ENCODE results near the gene SLC4A2.

SLC4A2 gene

GRCh38 chr7:151081170-151082101, 22.0 kb downstream of the SLC4A2 start:
- no peak for DNase-seq

DNA sequence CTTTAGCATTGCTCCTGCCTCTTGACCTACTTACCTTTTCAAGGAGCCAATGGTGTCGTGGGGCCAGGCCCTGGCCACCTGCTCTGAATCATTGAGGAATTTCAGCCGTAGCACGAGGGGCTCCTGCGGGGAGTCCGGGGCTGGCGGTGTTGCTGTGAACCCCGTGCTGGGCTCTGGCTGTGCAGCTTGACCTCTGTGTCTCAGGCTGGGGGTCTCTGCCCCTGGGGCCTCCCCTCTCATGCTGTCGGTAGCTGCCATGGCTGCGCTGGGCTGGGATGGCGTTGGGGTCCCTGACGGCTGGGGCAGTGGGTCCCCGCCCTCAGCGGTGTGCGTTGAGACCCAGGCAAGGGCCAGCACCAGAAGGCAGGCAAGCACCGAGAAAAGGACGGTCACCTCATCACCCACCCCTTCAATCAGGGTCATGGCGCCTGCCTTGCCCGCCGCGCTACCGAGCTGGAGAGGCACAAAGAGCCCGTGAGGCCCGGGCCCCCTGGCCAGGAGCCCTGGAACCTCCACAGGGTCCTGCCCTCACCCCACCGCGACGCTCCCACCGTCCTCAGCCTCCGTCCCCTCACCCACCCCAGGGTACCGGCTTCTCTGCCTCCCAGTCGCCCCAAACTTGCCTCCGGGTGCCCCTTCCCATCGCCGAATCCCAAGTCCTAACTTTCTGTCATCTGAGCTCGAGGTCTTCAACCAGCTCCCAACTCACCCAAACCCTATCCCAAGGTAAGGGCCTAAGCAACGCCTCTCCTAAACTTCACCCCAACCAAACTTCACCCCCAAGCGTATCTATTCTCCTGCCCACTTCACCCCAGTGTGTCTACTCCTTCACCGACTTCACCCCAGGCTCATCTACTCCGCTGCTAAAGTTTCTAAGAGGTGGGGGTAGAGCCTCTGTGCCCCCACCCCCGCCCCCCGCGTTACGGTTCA, 23.0 kb downstream of the SLC4A2 start:
- DNase-seq: no peak

DNA sequence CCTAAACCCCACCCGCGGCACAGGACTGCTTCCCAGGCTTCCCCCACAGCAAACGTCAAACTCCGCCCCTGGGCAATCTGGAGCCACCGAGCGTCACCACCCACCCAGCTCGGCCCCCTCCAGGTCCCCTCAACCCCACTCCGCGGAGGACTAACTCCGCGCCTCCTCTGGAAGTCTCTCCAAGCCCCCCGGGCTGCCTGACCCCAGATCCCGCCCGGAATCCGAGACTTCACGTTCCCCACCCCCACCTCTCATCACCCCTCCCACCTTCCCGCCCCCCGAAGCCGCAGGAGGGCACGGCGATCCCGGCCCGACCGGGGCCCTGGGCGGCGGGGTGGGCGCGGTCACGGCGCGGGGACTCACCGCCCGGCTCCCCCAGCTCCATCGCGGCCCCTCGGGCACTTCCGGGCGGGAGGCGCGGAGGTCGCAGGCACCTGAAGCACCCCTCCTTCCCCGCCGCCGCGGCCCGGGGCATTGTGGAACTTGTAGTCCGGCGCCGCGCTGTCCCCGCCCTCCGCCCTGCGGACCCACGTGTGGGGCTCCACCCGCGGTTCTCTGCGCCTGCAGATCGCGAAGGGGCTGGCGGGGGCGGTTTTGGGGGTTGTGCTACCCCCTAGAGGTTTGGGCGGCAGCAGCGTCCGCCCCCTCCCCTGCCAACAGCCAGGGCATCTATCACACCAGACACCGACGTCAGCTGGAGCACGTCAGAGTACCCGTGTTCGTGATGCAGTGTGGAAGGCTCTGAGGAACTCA, 23.9 kb downstream of the SLC4A2 start, which contains the start of gene TMUB1:
TMUB1 (minus strand) TSS at position 423 of the 753 bp plus-strand sequence. CDS start 930 bp downstream, outside the sequence.
- peak; percentile 64 for DNase-seq

GRCh38 chr7:151083824-151084160, 24.4 kb downstream of the SLC4A2 start:
- DNase-seq: no peak

DNA sequence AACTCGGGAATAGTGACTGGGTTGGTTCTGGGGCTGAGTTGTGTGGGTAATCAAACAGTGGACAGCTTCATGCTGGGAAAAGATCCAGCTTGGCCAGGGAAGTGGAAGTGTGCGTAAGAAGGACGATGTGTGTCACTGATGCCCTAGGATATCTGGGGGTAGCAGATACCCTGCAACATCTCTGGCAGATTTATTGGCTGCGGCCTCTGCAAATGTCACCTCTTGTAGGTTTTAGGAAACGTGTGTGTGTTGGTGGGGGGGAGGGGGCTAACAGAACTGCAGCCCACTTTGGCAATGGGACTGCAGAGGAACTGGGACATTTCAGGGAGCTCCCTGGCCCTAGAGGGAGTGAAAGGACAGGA, 25.9 kb downstream of the SLC4A2 start:
- DNase-seq: no peak

DNA sequence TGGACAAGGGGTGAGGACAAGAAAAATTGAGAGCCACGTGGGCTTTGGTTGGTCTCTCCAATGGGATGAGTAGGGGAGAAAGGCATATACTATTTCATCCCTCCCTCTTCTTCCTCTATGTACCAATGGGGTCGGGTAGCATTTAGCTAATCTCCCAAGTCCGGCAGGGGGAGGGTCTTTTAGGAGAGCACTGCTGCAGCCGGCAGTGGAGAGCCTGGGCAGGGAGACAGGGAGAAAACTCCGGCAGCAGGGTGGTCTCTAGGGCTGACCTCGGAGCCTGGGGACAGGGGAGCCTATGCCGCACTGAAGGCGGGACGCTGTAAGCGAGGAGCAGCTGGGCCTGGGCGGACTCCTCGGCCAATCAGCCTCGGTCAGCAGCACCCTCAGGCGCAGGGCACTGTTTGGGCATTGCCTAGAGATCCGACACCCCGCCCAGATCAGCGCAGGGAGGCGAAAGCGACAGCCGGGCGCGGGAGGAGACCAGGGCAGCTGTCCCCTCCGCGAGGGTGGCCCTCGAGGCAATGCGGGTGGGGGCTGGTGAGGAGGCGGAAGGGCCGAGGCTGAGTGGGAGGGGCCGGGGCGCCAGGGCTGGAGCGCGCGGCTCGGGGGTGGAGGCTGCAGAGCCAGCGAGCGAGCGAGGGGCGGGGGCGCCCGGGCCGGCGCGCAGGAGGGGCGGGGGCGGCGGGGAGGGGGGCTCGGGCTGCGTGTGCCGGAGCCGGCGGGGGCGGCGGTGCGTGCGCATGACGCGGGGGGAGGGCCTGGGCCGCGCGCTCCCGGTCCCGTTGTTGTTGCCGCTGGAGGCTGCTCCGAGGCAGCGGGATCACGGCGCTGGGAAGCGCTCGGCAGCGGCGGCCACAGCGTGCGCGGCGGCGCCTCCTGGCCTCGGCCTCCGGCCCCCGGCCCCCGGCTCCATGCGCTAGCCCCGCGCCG, 26.6 kb downstream of the SLC4A2 start, which contains the start of gene AGAP3:
AGAP3 (plus strand) TSS at position 785 of the 930 bp plus-strand sequence. CDS start 267 bp downstream, outside the sequence.
- DNase-seq: peak; percentile 52

DNA sequence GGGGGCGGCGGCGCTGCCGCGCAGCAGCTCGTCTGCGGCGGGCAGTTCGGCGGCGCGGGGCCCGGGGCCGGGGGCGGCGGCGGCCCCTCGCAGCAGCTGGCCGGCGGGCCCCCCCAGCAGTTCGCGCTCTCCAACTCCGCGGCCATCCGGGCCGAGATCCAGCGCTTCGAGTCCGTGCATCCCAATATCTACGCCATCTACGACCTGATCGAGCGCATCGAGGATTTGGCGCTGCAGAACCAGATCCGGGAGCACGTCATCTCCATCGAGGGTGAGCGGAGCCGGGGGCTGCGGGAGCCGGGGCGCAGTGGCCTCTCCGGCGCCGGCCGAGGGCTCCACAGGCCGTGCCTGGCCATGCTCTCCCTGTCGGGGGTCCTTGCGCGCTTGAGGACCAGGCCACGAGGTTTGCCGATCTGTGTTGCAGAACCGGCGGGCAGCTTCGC, 27.4 kb downstream of the SLC4A2 start:
- no peak for DNase-seq

- peak; percentile 47 for DNase-seq
Observed at GRCh38 chr7:151087245-151088018, 28.0 kb downstream of the SLC4A2 start.

DNA sequence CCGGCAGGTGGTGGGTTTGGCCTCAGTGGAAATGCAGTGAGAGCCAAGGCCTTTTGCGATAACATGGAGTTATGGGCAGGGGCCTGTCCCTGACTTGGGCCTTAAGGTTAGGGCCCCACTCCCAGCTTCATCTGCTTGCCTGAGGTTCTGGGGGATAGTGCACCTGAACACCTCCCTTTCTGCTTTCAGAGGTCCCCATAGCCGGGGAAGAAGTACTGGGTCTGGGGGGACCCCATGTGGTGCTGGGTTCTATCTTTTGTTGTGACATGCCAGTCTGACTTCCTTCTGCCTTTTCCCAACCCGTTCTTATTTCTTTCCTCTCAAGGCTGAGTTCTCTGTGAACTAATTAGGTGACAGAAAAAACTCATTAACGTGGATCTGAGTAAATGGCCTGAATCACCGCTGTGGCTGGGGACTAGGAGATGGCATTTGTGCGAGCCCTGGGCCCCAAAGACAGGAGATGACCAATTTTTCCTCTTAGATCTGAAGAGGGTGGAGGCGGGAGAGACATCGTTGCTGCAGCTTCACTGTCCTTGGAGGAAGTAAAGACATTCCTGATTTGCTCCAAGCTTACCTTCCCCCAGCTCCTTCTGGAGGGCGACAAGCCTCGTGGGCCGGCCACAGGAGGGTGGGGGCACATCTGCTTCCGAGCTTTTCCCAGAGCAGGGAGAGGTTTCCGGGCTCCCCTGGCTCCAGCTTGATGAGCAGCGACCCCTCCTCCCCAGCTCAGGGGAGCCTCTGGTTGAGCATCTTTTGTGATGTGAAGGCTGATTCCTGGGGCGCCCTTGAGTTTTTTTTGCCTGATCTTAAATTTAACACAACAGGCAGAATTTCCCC, 28.8 kb downstream of the SLC4A2 start:
- DNase-seq: no peak

- no peak for DNase-seq
Observed at GRCh38 chr7:151088856-151089699, 29.7 kb downstream of the SLC4A2 start.

- no peak for DNase-seq
Observed at GRCh38 chr7:151089893-151090730, 30.7 kb downstream of the SLC4A2 start.

DNA sequence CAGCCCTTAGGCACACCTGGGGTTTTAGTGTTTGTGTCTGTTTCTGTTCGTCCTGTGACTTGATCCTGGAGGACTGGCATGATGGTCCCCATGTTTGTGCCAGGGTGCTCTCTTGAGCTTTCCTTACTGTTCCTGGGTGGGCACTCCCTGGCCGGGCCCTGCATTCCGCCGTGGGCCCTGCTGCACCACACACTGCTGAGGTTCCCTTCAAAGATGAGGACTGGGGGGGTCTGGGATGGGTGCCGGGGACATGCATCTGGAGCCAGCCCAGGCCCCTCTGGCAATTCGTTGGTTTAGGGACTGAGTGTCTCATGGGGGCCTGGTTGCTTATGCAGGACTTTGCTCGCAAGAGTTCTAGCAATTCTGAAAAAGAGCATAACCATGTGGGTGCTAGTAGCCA, 31.6 kb downstream of the SLC4A2 start:
- DNase-seq: no peak

GRCh38 chr7:151091431-151091830, 32.0 kb downstream of the SLC4A2 start:
- DNase-seq: no peak

GRCh38 chr7:151091988-151092387, 32.6 kb downstream of the SLC4A2 start:
- DNase-seq: no peak

- DNase-seq: no peak
Observed at GRCh38 chr7:151093748-151094147, 34.4 kb downstream of the SLC4A2 start.

- DNase-seq: no peak
Observed at GRCh38 chr7:151094675-151095074, 35.3 kb downstream of the SLC4A2 start.

DNA sequence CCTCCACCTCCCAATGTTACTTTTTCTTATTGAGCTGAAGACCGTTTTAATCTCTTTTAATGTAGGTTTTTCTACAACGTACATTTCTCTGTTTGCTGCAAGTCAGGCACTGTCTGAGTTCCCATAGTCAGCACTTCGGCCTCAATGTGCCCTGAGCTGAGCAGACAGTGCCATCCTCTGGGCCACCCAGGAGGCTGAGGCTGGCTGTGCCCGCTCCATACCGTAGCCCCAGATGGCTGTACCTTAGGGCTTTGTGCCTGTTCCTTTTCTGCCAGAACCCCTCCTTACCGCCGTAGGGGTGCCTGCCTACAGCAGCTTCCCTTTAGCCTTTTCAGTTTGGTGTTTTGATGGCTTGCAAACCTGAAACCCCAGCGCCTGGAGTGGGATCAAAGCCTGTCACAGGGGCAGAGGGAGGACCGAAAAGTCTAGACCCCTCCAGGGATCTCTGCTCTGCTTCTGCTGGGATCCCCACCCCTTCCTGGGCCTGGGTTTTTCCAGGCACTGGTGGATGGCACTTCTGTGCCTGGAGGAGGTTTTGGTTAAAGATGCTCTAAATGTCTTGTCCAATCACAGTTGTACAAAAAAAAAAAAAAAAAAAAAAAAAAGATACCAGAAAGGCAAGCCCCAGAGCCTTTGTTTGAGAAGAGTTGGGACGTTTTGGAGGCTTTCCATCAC, 35.9 kb downstream of the SLC4A2 start:
- DNase-seq: no peak
